ENCODE data around the gene CYP4X1.
A peak's percentile ranks its signal among the peaks of the same experiment; 100 is the strongest.
"Not testable (repeated sequence)": the region's sequence is repeated elsewhere in the genome, so short reads cannot be mapped to it uniquely, and the experiment has no call there.

Gene CYP4X1

GRCh38 chr1:47069080-47069479, 45.6 kb downstream of the CYP4X1 start:
- DNase-seq: not testable (repeated sequence)

- DNase-seq: not testable (repeated sequence)
These were observed 46.0 kb downstream of the CYP4X1 start for GRCh38 chr1:47069509-47069908.

- peak in 2 of 56 donors; percentile 1 to 25 for DNase-seq
These were observed 65.9 kb downstream of the CYP4X1 start for GRCh38 chr1:47089356-47089755.

DNA sequence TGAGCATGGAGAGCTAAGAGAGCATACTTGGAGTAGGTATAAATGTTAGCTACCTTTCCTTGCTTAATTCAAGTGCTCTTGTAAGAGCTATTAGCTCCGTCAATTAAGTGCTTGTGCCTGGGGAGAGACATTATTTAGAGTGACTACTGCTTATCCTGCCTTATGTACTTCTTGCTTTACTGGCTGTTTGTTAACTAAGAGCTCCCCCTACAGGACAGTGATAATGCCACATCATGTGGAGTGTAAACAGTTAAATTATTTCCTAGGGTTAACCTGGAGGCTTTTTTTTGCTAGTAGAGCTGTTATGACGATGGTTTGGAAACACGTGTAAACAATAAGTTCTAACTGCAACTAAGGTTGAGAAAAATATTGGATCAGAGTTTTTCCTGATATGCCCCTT, 68.0 kb downstream of the CYP4X1 start:
- DNase-seq: not testable (repeated sequence)

All from amygdala (tissue), 56 donors.